Mesenteric fat pad (tissue), 1 donor: Measurements from ENCODE around the gene PCNX2. TPM values are rescaled to one million over a fixed set of nuclear protein-coding genes. Genes with fewer than 3 reads are reported as not detected.

Source experiments
- DNase-seq: peaks from one replicate; pipeline ENCODE4 v3.0.0-alpha.2; 2020; ENCODE audit warnings: low spot score
- total RNA-seq: library from RNA; stranded (reverse); fragmentation: NEBNext Ultra II Directional; extraction: Animal tissue kit (Norgen Biotek cat#: 25700); gene quantifications from one replicate; pipeline ENCODE4 v1.2.1, GENCODE V29; 2021
- donor health status: DM: yes; HTN: yes; CAD: no.

PCNX2 gene
- total RNA-seq, 1 donor from 2014 or later, result 6.1 TPM

- no peak for DNase-seq
Measured at GRCh38 chr1:233320023-233320422, 24.5 kb upstream of the PCNX2 start.

- no peak for DNase-seq
Measured at GRCh38 chr1:233319272-233319671, 23.7 kb upstream of the PCNX2 start.

GRCh38 chr1:233316473-233316872 lies 20.9 kb upstream of the PCNX2 start:
- DNase-seq, result no peak

- DNase-seq, result no peak
Measured at GRCh38 chr1:233315718-233316301, 20.3 kb upstream of the PCNX2 start.

- no peak for DNase-seq
Measured at GRCh38 chr1:233313434-233314155, 18.1 kb upstream of the PCNX2 start.

GRCh38 chr1:233304489-233305102 lies 9.1 kb upstream of the PCNX2 start:
- DNase-seq, result no peak

GRCh38 chr1:233300326-233300725 lies 4.8 kb upstream of the PCNX2 start:
- no peak for DNase-seq

- no peak for DNase-seq
Measured at GRCh38 chr1:233299450-233299849, 3.9 kb upstream of the PCNX2 start.

GRCh38 chr1:233295975-233296322 lies 424 bp upstream of the PCNX2 start:
- DNase-seq, result no peak

GRCh38 chr1:233294913-233295236 lies 650 bp downstream of the PCNX2 start:
- DNase-seq, result no peak

- DNase-seq, result no peak
Measured at GRCh38 chr1:233293556-233294446, 1.7 kb downstream of the PCNX2 start.

GRCh38 chr1:233290396-233291034 lies 5.0 kb downstream of the PCNX2 start:
- DNase-seq, result no peak

- no peak for DNase-seq
Measured at GRCh38 chr1:233289676-233290075, 5.8 kb downstream of the PCNX2 start.

- no peak for DNase-seq
Measured at GRCh38 chr1:233282582-233282886, 13.0 kb downstream of the PCNX2 start.

GRCh38 chr1:233281711-233282581 lies 13.6 kb downstream of the PCNX2 start:
- DNase-seq, result no peak

GRCh38 chr1:233279971-233280370 lies 15.6 kb downstream of the PCNX2 start:
- no peak for DNase-seq

GRCh38 chr1:233278631-233279030 lies 16.9 kb downstream of the PCNX2 start:
- no peak for DNase-seq

GRCh38 chr1:233277637-233278606 lies 17.6 kb downstream of the PCNX2 start:
- DNase-seq, result no peak

GRCh38 chr1:233269656-233270055 lies 25.9 kb downstream of the PCNX2 start:
- no peak for DNase-seq
